Lower leg skin (tissue), 4 donors: ENCODE measurements around the gene NOS3. TPM values are rescaled to one million over a fixed set of nuclear protein-coding genes. Genes with fewer than 3 reads are reported as not detected.

Source experiments
- DNase-seq, 2 donors: peaks; one replicate each; pipeline ENCODE4 v3.0.0-alpha.2; 2019; ENCODE audit warnings: low spot score in 2 of 2
- H3K4me3 ChIP-seq: fragments of 200-600 bp; sonication (generic); 2 replicates; pipeline ENCODE4 v1.5.1; 2017; ENCODE audit warnings: mild to moderate bottlenecking, low read depth; ENCODE audit not compliant: poor library complexity, severe bottlenecking
- POLR2A ChIP-seq, 2 donors: fragments of 450-650 bp; IDR thresholded peaks; one replicate each; pipeline ENCODE4 v1.6.1; 2016 to 2017; ENCODE audit warnings: antibody characterized with exemption in 2 of 2, mild to moderate bottlenecking in 1 of 2, moderate library complexity in 1 of 2
- WGBS, 2 donors: methylation state at CpG; one replicate each; pipeline ENCODE4 v1.1.5; 2018; 5-methylcytosine and 5-hydroxymethylcytosine counted together
- intact Hi-C: fragments of 100-400 bp; cut with DNase I; formaldehyde crosslinking; loops from one replicate; pipeline ENCODE4 v1.15.0; 2023; ENCODE audit warnings: low total_unique reads
- total RNA-seq, 4 donors: library from RNA; depleted of rRNA; stranded (reverse); fragments of >200 nt; gene quantifications; one replicate each; pipeline ENCODE4 v1.1.0, GENCODE V29; 2016
- TF ChIP-seq, protein P1 (sequence below), 3 donors: fragments of 450-650 bp; IDR thresholded peaks; one replicate each; pipeline ENCODE4 v1.5.1; 2016; ENCODE audit warnings: antibody characterized with exemption in 3 of 3, mild to moderate bottlenecking in 3 of 3, moderate library complexity in 2 of 3

The NOS3 gene
- total RNA-seq, 4 donors from 2014 or later = 4.0 to 8.9 (median 5.8) TPM

DNA sequence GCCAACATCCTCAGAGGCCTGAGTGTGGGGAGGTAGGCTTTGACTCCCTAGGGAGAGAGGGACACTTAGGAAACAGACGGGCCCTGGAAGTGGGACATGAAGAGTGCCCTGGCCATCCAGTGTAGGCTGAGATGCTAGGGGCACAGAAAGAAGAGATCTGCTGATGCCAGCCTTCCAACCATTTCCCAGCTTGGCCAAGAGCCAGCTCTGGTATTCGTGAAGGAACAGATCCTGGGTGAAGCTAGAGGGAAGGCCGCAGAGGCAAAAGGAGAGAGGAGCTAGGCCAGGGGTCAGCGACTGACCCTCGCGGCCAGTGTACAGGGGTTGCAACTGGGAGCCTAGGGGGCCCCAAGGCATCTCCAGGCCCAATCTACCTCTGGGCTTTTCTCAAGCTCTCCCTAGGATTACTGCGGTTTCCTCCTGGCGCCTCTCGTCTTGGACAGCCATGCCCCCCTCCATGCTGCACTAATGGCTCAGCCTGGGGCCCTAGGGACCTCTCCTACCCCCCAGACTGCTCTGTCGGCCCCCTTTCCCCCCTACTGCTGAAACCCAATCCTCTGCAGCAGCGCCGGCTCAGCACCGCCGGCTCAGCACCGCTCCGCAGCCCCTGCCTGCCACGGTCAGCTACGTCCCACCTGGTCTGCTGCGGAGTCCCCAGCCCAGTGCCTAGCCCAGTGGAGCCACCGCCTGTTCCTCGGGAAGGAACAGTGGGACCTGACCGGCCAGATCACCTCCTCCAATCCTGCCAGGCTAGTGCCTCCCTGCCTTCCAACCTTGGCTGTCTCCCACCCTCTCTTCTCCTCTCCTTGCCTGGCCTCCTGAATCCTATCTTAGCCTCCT, 57.4 kb downstream of the NOS3 start, which contains the start of gene ASIC3:
Gene ASIC3, plus strand, starts transcription at position 556 of the 840 bp plus-strand sequence. CDS start 355 bp downstream, outside the sequence.
- intact Hi-C loops = no loop called here
- no peak within 1 kb of the TSS for H3K4me3 ChIP-seq
- TF ChIP-seq POLR2A (IDR thresholded peaks at IDR 0.05) = no peak
- TF ChIP-seq, protein P1, sequence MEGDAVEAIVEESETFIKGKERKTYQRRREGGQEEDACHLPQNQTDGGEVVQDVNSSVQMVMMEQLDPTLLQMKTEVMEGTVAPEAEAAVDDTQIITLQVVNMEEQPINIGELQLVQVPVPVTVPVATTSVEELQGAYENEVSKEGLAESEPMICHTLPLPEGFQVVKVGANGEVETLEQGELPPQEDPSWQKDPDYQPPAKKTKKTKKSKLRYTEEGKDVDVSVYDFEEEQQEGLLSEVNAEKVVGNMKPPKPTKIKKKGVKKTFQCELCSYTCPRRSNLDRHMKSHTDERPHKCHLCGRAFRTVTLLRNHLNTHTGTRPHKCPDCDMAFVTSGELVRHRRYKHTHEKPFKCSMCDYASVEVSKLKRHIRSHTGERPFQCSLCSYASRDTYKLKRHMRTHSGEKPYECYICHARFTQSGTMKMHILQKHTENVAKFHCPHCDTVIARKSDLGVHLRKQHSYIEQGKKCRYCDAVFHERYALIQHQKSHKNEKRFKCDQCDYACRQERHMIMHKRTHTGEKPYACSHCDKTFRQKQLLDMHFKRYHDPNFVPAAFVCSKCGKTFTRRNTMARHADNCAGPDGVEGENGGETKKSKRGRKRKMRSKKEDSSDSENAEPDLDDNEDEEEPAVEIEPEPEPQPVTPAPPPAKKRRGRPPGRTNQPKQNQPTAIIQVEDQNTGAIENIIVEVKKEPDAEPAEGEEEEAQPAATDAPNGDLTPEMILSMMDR (IDR thresholded peaks at IDR 0.05) = no peak
- WGBS, 2 donors = 80% methylated on average over 22 of the region's 22 CpGs
- DNase-seq = no peak

DNA sequence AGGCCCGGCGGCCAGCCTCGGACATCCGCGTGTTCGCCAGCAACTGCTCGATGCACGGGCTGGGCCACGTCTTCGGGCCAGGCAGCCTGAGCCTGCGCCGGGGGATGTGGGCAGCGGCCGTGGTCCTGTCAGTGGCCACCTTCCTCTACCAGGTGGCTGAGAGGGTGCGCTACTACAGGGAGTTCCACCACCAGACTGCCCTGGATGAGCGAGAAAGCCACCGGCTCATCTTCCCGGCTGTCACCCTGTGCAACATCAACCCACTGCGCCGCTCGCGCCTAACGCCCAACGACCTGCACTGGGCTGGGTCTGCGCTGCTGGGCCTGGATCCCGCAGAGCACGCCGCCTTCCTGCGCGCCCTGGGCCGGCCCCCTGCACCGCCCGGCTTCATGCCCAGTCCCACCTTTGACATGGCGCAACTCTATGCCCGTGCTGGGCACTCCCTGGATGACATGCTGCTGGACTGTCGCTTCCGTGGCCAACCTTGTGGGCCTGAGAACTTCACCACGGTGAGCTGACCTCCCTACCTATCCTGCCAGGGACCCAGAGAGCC, 58.2 kb downstream of the NOS3 start:
- H3K4me3 ChIP-seq = no peak overlapping the region
- DNase-seq = no peak
- whole genome bisulfite sequencing, 2 donors = 92% methylated on average over 38 of the region's 38 CpGs
- intact Hi-C loops = no loop called here
- TF ChIP-seq POLR2A (IDR thresholded peaks at IDR 0.05) = no peak
- TF ChIP-seq, protein P1 (IDR thresholded peaks at IDR 0.05) = no peak

- WGBS, 2 donors = 0 to 1% methylated on average over 13 to 36 of the region's 50 CpGs
- TF ChIP-seq, protein P1 (IDR thresholded peaks at IDR 0.05) = no peak
- no peak for TF ChIP-seq POLR2A (IDR thresholded peaks at IDR 0.05)
- H3K4me3 ChIP-seq = no peak overlapping the region
- DNase-seq = no peak
- intact Hi-C loops = loop anchor here (5.0 kb wide), 1 partner anchor 1531 kb away; no protein-coding TSS in a partner anchor
Observed at GRCh38 chr7:151051108-151051507, 60.3 kb downstream of the NOS3 start.

DNA sequence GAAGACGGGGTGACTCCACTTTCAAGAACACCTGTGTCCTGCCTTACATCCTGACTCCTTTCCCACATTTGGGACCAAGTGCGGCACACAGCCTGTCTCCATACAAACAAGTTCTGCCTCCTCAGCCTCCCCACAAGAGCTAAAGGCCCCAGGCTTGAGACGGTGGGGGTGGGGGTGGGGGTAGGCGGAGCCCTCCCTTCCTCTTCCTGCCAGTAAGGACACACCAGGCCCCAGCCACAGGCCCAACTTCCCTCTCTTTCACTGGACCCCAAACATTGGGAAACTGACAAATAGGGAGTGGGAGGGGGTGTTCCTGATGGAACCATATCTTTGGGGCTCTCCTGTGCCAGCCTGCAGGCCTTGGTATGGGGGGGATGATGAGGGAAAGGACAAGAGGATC, 62.3 kb downstream of the NOS3 start:
- 68 to 81% methylated on average over 4 of the region's 4 CpGs for WGBS, 2 donors
- no peak for TF ChIP-seq POLR2A (IDR thresholded peaks at IDR 0.05)
- TF ChIP-seq, protein P1 (IDR thresholded peaks at IDR 0.05) = no peak
- DNase-seq = no peak
- intact Hi-C loops = loop anchor here (5.0 kb wide), 1 partner anchor 1529 kb away; no protein-coding TSS in a partner anchor
- H3K4me3 ChIP-seq = no peak overlapping the region

DNA sequence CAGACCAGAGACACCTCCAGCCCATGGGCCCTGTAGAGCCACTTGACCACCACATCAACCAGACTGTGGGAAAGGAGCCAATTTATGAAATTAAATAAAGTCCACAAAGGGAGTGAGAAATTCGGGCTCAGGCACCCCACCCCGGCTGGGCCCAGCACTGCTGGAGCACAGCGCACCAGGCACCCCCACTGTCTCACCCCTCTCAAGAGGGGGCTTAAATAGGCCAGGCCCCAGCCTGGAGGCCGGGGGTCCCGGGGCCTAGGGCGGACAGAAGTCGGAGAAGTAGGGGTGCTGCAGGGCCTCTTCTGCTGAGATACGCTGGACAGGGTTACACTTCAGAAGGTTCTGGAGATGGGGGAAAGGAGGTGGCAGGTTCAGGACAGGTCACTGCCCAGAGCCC, 62.9 kb downstream of the NOS3 start:
- DNase-seq = no peak
- H3K4me3 ChIP-seq = no peak overlapping the region
- no peak for TF ChIP-seq POLR2A (IDR thresholded peaks at IDR 0.05)
- TF ChIP-seq, protein P1 (IDR thresholded peaks at IDR 0.05) = no peak
- WGBS, 2 donors = 91 to 93% methylated on average over 8 of the region's 8 CpGs
- intact Hi-C loops = loop anchor here (5.0 kb wide), 1 partner anchor 1529 kb away; no protein-coding TSS in a partner anchor
